Glutamatergic neuron (in vitro differentiated cells): ENCODE data around the gene ZCCHC8. TPM values are rescaled to one million over a fixed set of nuclear protein-coding genes. Genes with fewer than 3 reads are reported as not detected.
A peak's percentile ranks its signal among the peaks of the same experiment; 100 is the strongest.

Experiments used
- DNase-seq: peaks from one replicate; pipeline ENCODE4 v3.0.0; 2022
- H3K27ac Mint-ChIP-seq: one replicate; pipeline ENCODE4 v1.8.0; 2020; ENCODE audit warnings: mild to moderate bottlenecking, mixed read lengths, inconsistent platforms; ENCODE audit not compliant: unreplicated experiment
- H3K27me3 Mint-ChIP-seq: one replicate; pipeline ENCODE4 v1.8.0; 2020; ENCODE audit warnings: mild to moderate bottlenecking, moderate library complexity, mixed read lengths, inconsistent platforms; ENCODE audit not compliant: unreplicated experiment
- H3K36me3 Mint-ChIP-seq: one replicate; pipeline ENCODE4 v1.8.0; 2020; ENCODE audit warnings: mild to moderate bottlenecking, mixed read lengths, inconsistent platforms; ENCODE audit not compliant: unreplicated experiment
- H3K4me1 Mint-ChIP-seq: one replicate; pipeline ENCODE4 v1.8.0; 2020; ENCODE audit warnings: mild to moderate bottlenecking, low read depth, mixed read lengths, inconsistent platforms; ENCODE audit not compliant: unreplicated experiment
- H3K4me3 Mint-ChIP-seq: one replicate; pipeline ENCODE4 v1.8.0; 2020; ENCODE audit warnings: mild to moderate bottlenecking, mixed read lengths, inconsistent platforms; ENCODE audit not compliant: unreplicated experiment
- H3K9me3 Mint-ChIP-seq: one replicate; pipeline ENCODE4 v1.8.0; 2020; ENCODE audit warnings: mild to moderate bottlenecking, moderate library complexity, mixed read lengths, inconsistent platforms; ENCODE audit not compliant: unreplicated experiment
- CTCF ChIP-seq: fragments of 200-600 bp; sonication (generic); IDR thresholded peaks from one replicate; pipeline ENCODE4 v1.5.0; 2021; ENCODE audit not compliant: partially characterized antibody, unreplicated experiment
- total RNA-seq: library from RNA; stranded (reverse); fragmentation: NEBNext Ultra II Directional; extraction: Animal tissue kit (Norgen Biotek cat#: 25700); gene quantifications from one replicate; pipeline ENCODE4 v1.2.1, GENCODE V29; 2021; ENCODE audit not compliant: unreplicated experiment

The ZCCHC8 gene
- total RNA-seq, 1 donor from 2014 or later = 29.3 TPM

GRCh38 chr12:122503783-122504590 lies 3.3 kb upstream of the ZCCHC8 start:
- no peak overlapping the region for H3K4me3 Mint-ChIP-seq
- TF ChIP-seq CTCF = no peak
- H3K9me3 Mint-ChIP-seq = peaks cover 14% of the 10 kb centered on the region
- peaks cover 8% of the 10 kb centered on the region for H3K4me1 Mint-ChIP-seq
- peaks cover 12% of the 10 kb centered on the region for H3K27me3 Mint-ChIP-seq
- H3K27ac Mint-ChIP-seq = no peak overlapping the region
- no peak for DNase-seq
- H3K36me3 Mint-ChIP-seq = peaks cover 5% of the 10 kb centered on the region

- H3K4me1 Mint-ChIP-seq = peaks cover 14% of the 10 kb centered on the region
- peaks cover 5% of the 10 kb centered on the region for H3K36me3 Mint-ChIP-seq
- H3K27ac Mint-ChIP-seq = no peak overlapping the region
- peaks cover 12% of the 10 kb centered on the region for H3K27me3 Mint-ChIP-seq
- no peak overlapping the region for H3K4me3 Mint-ChIP-seq
- TF ChIP-seq CTCF = no peak
- H3K9me3 Mint-ChIP-seq = peaks cover 14% of the 10 kb centered on the region
- DNase-seq = no peak
Observed at GRCh38 chr12:122503147-122503751, 2.5 kb upstream of the ZCCHC8 start.

DNA sequence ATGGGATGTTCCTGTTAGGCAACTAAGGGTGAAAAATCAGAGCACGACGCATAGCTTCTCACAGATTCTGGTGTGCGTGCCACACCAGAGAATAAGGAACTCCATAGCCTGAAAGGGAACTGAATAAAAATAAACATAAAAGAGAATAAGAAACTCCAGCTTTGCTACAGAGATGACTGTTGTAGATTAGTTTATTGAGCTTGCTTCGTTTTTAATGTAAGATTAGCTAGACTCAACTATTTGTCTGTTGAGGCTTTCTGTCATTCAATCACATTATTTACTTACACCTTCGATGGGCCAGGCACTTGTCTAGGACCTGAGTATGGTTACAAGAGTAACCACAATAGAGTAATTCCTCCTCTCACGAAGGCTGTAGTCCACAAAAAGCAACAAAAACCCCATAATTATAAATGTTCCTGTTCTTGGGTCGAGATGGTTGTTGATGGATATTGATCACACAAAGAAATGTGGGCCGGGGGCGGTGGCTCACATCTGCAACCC lies 807 bp upstream of the ZCCHC8 start:
- Mint-ChIP-seq H3K36me3 (peaks cover 5% of the 10 kb centered on the region), H3K4me3 (peak overlapping the region; percentile 99), H3K27me3 (peaks cover 12% of the 10 kb centered on the region), H3K27ac (peak overlapping the region; percentile 96), H3K9me3 (peaks cover 14% of the 10 kb centered on the region), H3K4me1 (peaks cover 15% of the 10 kb centered on the region)
- no peak for TF ChIP-seq CTCF
- no peak for DNase-seq

DNA sequence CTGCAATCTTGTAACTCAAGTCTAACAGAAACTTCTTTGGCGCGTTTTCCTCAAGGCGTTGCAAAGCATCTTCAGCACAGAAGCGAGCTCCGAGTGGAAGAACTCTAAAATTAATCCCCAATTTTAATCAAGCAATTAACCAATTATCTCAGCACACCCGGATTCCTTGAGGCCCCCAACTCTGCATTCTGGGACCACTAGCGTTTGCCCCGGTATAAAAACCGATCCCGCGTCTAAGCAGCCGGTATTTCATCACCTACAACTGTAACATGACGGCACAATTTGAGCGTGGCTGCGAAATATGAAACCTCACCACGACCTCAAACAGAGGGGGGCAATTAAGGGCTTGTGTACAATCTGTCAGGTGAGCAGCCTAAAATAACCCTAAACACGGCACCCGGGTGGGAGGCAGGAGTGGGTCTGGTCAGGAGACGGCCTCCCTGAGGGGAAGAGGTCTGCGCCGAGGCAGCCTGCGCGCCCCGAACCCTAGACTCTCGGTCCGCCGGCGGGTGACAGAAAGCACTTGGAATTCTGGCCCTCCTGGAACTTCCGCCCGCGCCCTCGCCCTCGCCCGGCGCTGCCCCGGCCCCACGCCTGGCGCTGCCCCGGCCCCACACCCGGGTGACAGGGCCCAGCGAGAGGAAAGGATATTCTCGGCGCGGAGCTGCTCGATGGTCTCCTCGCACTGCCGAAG lies 594 bp downstream of the ZCCHC8 start:
- H3K4me3 Mint-ChIP-seq = peak overlapping the region; percentile 99
- H3K27ac Mint-ChIP-seq = peak overlapping the region; percentile 97
- H3K27me3 Mint-ChIP-seq = peaks cover 10% of the 10 kb centered on the region
- DNase-seq = peak; percentile 63
- no peaks in the 10 kb centered on the region for H3K36me3 Mint-ChIP-seq
- no peak for TF ChIP-seq CTCF
- peaks cover 15% of the 10 kb centered on the region for H3K4me1 Mint-ChIP-seq
- peaks cover 13% of the 10 kb centered on the region for H3K9me3 Mint-ChIP-seq
